Chondrocyte (in vitro differentiated cells): ENCODE results near the gene NFKB1. TPM values are rescaled to one million over a fixed set of nuclear protein-coding genes. Genes with fewer than 3 reads are reported as not detected.

Experiments
- DNase-seq: peaks from one replicate; pipeline ENCODE4 v3.0.0; 2021; ENCODE audit warnings: mixed read lengths, low spot score
- H3K27ac Mint-ChIP-seq: one replicate; pipeline ENCODE4 v1.8.0; 2021; ENCODE audit warnings: mild to moderate bottlenecking, moderate library complexity, mixed read lengths; ENCODE audit not compliant: unreplicated experiment
- H3K27me3 Mint-ChIP-seq: 2 replicates; pipeline ENCODE4 v1.8.0; 2021; ENCODE audit warnings: low read depth, mixed read lengths
- H3K36me3 Mint-ChIP-seq: 2 replicates; pipeline ENCODE4 v1.8.0; 2021; ENCODE audit warnings: low read depth, mixed read lengths
- H3K4me1 Mint-ChIP-seq: 2 replicates; pipeline ENCODE4 v1.8.0; 2021; ENCODE audit warnings: low read depth, mild to moderate bottlenecking, mixed read lengths
- H3K4me3 Mint-ChIP-seq: one replicate; pipeline ENCODE4 v1.8.0; 2021; ENCODE audit warnings: mild to moderate bottlenecking, moderate library complexity, mixed read lengths; ENCODE audit not compliant: unreplicated experiment
- H3K9me3 Mint-ChIP-seq: 2 replicates; pipeline ENCODE4 v1.8.0; 2021; ENCODE audit warnings: low read depth, mixed read lengths
- total RNA-seq: library from RNA; stranded (reverse); gene quantifications from 3 replicates; pipeline ENCODE4 v1.2.1, GENCODE V29; 2021
- TF ChIP-seq, protein P1 (sequence below): fragments of 200-600 bp; sonication (generic); IDR thresholded peaks from 2 replicates; pipeline ENCODE4 v1.5.0; 2021; ENCODE audit warnings: antibody characterized with exemption, mild to moderate bottlenecking, moderate library complexity

NFKB1 gene
- total RNA-seq, 1 donor from 2014 or later, result 24.4 TPM

DNA sequence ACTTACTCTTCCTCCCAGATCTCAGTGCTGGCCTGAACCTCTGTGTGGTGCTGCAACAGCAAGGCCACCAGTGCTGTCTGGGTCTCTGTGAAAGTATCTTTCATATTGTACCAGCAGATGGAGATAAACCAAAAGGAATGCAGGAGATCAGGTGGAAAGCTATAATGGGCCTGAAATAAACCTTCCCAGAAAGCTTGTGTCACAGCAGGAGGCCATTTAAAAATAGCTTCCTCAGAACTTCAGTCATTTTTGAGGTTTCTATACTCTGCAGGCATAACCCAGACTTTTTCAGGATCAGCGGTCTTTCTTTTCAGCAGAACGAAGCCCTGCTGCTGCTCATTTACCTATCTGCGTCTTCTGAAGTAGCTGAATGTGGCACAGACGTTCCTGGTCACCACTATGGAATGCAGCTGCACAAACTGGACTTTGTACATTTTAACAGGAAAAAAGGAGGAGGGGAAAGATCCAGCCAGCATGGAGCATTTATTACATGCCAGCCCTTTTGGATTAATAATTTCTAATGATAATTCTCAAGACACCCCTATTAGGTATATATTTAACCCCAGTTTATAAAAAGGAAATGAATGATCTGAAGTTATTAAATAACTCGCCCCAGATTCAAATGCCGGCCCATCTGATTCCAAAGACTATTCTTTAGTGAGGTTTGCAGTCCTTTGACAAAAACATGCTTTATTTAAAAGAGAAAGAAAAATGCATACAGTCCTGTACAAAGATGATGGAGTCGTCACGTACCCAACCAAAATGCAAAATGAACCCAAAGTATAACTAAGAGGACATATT is 119.7 kb downstream of the NFKB1 start:
- H3K36me3 Mint-ChIP-seq, result peaks cover 6% of the 10 kb centered on the region
- H3K4me1 Mint-ChIP-seq, result peaks cover 33% of the 10 kb centered on the region
- TF ChIP-seq, protein P1, sequence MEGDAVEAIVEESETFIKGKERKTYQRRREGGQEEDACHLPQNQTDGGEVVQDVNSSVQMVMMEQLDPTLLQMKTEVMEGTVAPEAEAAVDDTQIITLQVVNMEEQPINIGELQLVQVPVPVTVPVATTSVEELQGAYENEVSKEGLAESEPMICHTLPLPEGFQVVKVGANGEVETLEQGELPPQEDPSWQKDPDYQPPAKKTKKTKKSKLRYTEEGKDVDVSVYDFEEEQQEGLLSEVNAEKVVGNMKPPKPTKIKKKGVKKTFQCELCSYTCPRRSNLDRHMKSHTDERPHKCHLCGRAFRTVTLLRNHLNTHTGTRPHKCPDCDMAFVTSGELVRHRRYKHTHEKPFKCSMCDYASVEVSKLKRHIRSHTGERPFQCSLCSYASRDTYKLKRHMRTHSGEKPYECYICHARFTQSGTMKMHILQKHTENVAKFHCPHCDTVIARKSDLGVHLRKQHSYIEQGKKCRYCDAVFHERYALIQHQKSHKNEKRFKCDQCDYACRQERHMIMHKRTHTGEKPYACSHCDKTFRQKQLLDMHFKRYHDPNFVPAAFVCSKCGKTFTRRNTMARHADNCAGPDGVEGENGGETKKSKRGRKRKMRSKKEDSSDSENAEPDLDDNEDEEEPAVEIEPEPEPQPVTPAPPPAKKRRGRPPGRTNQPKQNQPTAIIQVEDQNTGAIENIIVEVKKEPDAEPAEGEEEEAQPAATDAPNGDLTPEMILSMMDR, result peak; percentile 92
- no peak for DNase-seq
- H3K9me3 Mint-ChIP-seq, result no peaks in the 10 kb centered on the region
- peak overlapping the region; percentile 63 for H3K4me3 Mint-ChIP-seq
- H3K27me3 Mint-ChIP-seq, result no peaks in the 10 kb centered on the region
- H3K27ac Mint-ChIP-seq, result peak overlapping the region; percentile 88

DNA sequence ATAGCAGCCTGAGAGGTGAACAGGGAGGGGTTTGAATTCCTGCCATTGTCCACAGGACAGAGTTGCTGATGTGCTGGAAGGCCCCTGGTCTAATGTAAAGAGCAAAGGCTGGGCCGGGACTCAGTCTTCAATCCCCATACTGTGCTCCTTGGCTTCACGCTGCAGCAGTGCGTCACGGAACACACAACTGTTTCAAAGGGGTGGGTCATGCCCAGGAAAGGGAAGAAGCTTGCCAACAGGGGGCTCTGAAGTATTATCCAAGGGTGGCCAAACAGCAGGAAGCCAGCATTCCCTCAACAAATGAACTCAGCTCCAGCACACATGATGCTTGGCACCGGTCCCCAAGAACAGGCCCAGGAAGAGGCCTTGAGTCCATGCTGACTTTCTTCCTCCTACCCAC is 122.5 kb downstream of the NFKB1 start:
- H3K4me3 Mint-ChIP-seq, result no peak overlapping the region
- peak overlapping the region; percentile 14 for H3K27ac Mint-ChIP-seq
- no peaks in the 10 kb centered on the region for H3K27me3 Mint-ChIP-seq
- DNase-seq, result no peak
- no peaks in the 10 kb centered on the region for H3K9me3 Mint-ChIP-seq
- H3K4me1 Mint-ChIP-seq, result peaks cover 45% of the 10 kb centered on the region
- TF ChIP-seq, protein P1, result peak; percentile 72
- no peaks in the 10 kb centered on the region for H3K36me3 Mint-ChIP-seq

DNA sequence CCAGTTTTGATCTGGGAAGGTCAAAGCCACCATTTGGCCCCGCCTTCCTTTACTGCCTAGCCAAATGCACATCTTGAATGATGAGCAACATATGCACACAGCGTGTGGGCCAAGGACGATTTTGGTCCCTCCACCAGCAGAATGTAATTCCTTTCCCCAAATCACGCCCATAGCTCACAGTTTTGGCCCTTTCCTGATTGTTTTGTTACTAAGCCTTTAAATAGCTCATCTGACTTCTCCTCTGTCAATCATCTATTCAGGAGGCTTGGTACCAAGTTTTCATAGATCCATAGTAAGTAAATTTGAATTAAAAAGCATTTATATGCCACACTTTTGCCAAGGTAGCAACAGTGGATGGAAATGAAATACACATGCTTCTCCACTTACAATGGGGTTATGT is 123.3 kb downstream of the NFKB1 start:
- TF ChIP-seq, protein P1, result no peak
- Mint-ChIP-seq H3K4me1 (peaks cover 48% of the 10 kb centered on the region), H3K9me3 (no peaks in the 10 kb centered on the region), H3K36me3 (no peaks in the 10 kb centered on the region), H3K27me3 (no peaks in the 10 kb centered on the region), H3K4me3 (no peak overlapping the region), H3K27ac (no peak overlapping the region)
- no peak for DNase-seq

DNA sequence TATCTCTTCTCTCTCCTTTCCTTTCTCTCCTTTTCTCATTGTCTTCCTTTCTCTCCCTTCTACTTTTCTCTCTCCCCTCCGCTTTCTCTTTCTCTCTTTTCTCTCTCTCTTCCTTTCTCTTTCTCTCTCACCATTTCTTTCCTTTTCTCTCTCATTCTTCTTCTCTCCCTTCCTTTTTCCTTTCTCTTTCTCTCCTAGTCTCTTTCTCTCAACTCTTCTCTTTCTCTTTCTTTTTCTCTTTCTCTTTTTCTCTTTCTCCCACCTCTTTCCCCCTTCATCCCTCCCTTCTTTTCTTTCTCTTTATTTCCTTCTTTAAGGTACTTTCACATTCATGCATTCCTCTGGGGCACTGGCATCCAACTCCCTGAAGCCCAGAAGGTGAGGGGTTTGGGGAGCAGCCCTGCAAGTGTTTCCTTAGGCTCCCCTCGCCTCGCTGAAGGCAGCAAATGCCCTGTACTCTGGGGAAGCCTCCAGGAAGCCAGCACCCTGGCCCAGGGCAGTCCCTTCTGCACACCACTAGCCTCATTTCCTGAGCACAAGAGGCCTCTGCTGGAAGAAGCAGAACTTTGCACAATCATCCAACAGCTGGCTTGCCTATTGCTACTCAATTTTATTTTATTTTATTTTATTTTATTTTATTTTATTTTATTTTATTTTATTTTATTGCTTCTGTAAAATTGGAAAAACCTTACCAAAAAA is 124.2 kb downstream of the NFKB1 start:
- H3K36me3 Mint-ChIP-seq, result no peaks in the 10 kb centered on the region
- no peak overlapping the region for H3K27ac Mint-ChIP-seq
- TF ChIP-seq, protein P1, result peak; percentile 56
- no peaks in the 10 kb centered on the region for H3K9me3 Mint-ChIP-seq
- H3K27me3 Mint-ChIP-seq, result no peaks in the 10 kb centered on the region
- H3K4me3 Mint-ChIP-seq, result no peak overlapping the region
- H3K4me1 Mint-ChIP-seq, result peaks cover 48% of the 10 kb centered on the region
- DNase-seq, result no peak

DNA sequence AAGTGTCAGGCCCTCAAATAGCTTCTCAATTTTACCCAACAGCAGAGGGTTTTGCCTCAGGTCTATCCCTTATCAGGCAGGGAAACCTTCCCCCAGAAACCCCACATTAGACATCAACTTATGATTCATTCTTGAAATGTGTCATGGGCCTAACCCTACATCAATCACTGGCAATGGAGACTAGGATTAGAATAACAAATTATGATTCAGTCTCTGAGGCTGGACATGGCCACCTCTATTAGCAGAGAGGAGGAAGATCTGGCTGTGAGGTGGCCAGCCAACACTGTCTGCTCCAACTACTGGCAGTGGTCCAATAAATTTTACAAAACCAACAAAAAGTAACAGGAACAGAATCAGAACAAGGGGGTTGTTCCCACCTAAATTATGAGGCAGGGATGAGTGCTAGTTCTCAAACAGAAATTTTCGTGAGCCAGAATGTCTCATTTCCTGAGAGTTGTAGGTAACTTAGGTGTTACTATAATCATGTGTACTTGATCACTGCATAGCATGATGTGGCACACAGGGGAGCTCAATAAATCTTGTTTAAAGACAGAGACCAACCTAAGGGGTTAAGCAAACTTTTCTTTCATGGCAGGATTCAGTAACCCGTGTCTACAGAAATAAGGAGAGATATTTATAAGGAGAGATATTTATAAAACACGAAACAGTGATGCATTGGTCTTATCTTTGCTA is 126.8 kb downstream of the NFKB1 start:
- peak overlapping the region; percentile 84 for H3K27ac Mint-ChIP-seq
- no peaks in the 10 kb centered on the region for H3K9me3 Mint-ChIP-seq
- DNase-seq, result no peak
- TF ChIP-seq, protein P1, result no peak
- H3K36me3 Mint-ChIP-seq, result peaks cover 8% of the 10 kb centered on the region
- no peaks in the 10 kb centered on the region for H3K27me3 Mint-ChIP-seq
- H3K4me3 Mint-ChIP-seq, result no peak overlapping the region
- H3K4me1 Mint-ChIP-seq, result peaks cover 32% of the 10 kb centered on the region
